ENCODE measurements around the gene RBPJL. TPM values are rescaled to one million over a fixed set of nuclear protein-coding genes. Genes with fewer than 3 reads are reported as not detected.

Gene RBPJL
- polyA plus RNA-seq, 2 of the 4 experiments (the other 2 are of a cell fraction) = not detected

DNA sequence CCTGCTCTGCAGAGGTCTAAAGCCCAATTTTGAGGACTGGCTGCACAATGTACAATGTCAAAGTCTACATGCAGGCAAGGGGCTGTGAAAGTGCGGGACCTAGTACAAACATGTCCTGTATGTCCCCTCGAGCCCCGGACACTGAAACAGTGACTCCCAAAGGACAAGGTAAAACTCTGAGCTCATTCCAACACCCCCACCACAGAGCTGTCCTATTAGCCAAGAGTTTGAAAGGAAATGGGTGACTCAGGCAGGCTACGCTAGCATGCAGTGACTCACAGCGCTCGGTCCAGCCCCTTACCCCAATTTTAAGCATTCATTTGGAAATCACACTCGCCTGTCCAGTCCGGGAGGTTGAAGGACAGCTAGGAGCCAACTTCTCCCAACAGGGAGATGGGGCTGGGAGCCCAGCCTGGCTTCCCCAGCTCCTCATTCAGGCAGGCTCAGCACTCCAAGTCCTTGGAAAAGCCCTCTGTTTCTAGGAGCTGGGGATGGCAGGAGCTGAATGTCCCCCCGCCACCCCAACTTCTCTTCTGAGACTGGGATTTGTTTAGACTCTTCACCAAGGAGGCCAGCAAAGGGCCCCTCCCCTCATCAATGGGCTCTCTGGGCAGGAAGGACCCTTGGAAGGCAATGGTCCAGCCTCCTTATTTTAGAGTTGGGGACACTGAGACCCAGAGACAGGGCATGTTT is 37.7 kb downstream of the RBPJL start:
- DNase-seq (ENCODE audit: low read depth in 1 of 2, low spot score in 1 of 2) = peak in 1 of 2 experiments; percentile 69
- Histone ChIP-seq H3K4me2 (peak overlapping the region; percentile 98), H3K4me1 (peaks cover 91% of the 10 kb centered on the region), H3K4me3 (peak overlapping the region; percentile 18; the same call in 1 of the 3 replicates), H3K27ac (peak overlapping the region; percentile 82 to 96), H3K9me3 (no peaks in the 10 kb centered on the region)
- ATAC-seq = peak; percentile 61 to 70
- WGBS (ENCODE audit: missing lambda C conversion rate) = 2% methylated on average over 8 of the region's 9 CpGs
- FAIRE-seq = no peak
- TF ChIP-seq, protein P1, sequence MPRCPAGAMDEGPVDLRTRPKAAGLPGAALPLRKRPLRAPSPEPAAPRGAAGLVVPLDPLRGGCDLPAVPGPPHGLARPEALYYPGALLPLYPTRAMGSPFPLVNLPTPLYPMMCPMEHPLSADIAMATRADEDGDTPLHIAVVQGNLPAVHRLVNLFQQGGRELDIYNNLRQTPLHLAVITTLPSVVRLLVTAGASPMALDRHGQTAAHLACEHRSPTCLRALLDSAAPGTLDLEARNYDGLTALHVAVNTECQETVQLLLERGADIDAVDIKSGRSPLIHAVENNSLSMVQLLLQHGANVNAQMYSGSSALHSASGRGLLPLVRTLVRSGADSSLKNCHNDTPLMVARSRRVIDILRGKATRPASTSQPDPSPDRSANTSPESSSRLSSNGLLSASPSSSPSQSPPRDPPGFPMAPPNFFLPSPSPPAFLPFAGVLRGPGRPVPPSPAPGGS (IDR thresholded peaks at IDR 0.05) = no peak
- TF ChIP-seq, protein P2, sequence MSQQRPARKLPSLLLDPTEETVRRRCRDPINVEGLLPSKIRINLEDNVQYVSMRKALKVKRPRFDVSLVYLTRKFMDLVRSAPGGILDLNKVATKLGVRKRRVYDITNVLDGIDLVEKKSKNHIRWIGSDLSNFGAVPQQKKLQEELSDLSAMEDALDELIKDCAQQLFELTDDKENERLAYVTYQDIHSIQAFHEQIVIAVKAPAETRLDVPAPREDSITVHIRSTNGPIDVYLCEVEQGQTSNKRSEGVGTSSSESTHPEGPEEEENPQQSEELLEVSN (IDR thresholded peaks at IDR 0.05; ENCODE audit: borderline replicate concordance, low read depth) = no peak
- TF ChIP-seq MYC (IDR thresholded peaks at IDR 0.05; ENCODE audit: borderline replicate concordance, low read length) (no peak), EP300 (IDR thresholded peaks at IDR 0.05) (peak in 1 of 2 experiments; percentile 38; a peak in 1 of 5 replicates), JUNB (IDR thresholded peaks at IDR 0.05) (peak; percentile 70), CEBPB (IDR thresholded peaks at IDR 0.05) (peak; percentile 31 to 73; a peak in 2 of 4 replicates), JUN (IDR thresholded peaks at IDR 0.05) (peak in 1 of 2 experiments; percentile 49; a peak in 2 of 5 replicates), FOSL2 (IDR thresholded peaks at IDR 0.05) (peak; percentile 82), FOSL2 (CRISPR knock-in tag; IDR thresholded peaks at IDR 0.05) (peak; percentile 89), GATA3 (IDR thresholded peaks at IDR 0.05; ENCODE audit: borderline replicate concordance) (0 out of 2 replicates have a peak, but pooled peaks have one; percentile 10), KDM1A (IDR thresholded peaks at IDR 0.05; ENCODE audit: low read depth) (no peak), ESRRA (IDR thresholded peaks at IDR 0.05; ENCODE audit: borderline replicate concordance, low read length) (no peak)
- POLR2A ChIA-PET = interaction anchor here (0.5 to 1.4 kb wide), 7 partner anchors 9 to 428 kb away, joined by 3 to 11 read pairs (median 6); partner anchors contain the start of genes PIGT and SYS1
- CTCF ChIA-PET = interaction anchor here (1.1 to 8.9 kb wide), 9 partner anchors 9 to 427 kb away, joined by 3 to 82 read pairs (median 6); partner anchors contain the start of gene SYS1

DNA sequence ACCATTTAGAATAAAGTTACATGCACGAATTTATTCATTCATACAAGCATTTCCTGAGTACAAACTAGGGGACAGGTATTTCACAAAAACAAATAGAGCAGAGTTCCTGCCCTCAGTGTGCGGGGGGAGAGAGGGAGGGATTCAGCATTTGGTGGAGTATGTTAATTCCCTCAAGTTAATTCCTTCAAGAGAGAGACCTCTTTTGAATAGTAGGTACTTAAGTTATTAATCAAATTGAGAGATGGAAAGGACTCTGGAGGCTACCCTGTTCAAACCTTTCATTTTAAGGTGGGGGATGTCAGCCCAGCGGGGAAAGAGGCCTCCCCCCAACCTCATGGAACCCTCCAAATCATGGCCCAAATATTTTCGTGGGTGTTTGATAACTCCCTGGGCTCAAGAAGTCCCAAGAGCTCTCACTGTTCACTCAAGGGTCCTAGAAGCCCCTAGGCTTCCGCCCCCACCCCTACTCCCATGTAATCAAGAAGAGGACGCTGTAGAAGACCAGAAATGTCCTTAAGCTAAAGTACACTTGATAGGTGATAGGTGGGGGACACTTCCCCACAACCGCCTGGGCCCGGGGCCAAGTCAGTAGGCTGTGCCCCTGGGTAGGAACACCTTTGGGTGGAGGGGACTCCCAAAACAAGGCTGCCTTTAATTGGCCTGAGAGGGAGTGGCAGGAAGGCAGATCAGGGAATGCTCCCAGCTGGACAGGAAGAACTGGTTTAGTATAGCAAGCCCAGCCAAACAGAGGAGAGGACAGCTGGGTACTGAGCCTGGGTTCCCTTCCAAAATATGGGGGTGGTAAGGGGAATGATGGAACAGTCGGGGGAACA is 38.7 kb downstream of the RBPJL start:
- POLR2A ChIA-PET = interaction anchor here (3.5 to 3.8 kb wide), 2 partner anchors 9 to 18 kb away, joined by 35 to 46 read pairs; partner anchors contain the start of gene SYS1
- Histone ChIP-seq H3K4me1 (peaks cover 81% of the 10 kb centered on the region), H3K4me2 (peak overlapping the region; percentile 98), H3K4me3 (peak overlapping the region; percentile 18; the same call in 1 of the 3 replicates), H3K27ac (peak overlapping the region; percentile 82 to 96), H3K9me3 (no peaks in the 10 kb centered on the region)
- FAIRE-seq (no peak), DNase-seq (ENCODE audit: low read depth in 1 of 2, low spot score in 1 of 2) (no peak), ATAC-seq (no peak)
- 66% methylated on average over 9 of the region's 9 CpGs for WGBS (ENCODE audit: missing lambda C conversion rate)
- CTCF ChIA-PET = interaction anchor here (0.7 to 8.9 kb wide), 6 partner anchors 10 to 67 kb away, joined by 3 to 82 read pairs (median 6); partner anchors contain the start of gene SYS1
- TF ChIP-seq, protein P1 (IDR thresholded peaks at IDR 0.05) = no peak
- TF ChIP-seq MAFK (IDR thresholded peaks at IDR 0.05; ENCODE audit: partially characterized antibody) (no peak), ZC3H11A (IDR thresholded peaks at IDR 0.05) (no peak), MAZ (IDR thresholded peaks at IDR 0.05; ENCODE audit: borderline replicate concordance, low read depth, low read length) (no peak), TFCP2L1 (CRISPR knock-in tag; IDR thresholded peaks at IDR 0.05) (no peak), SMC3 (IDR thresholded peaks at IDR 0.05) (no peak), MYC (IDR thresholded peaks at IDR 0.05; ENCODE audit: borderline replicate concordance, low read length) (no peak), CBX2 (IDR thresholded peaks at IDR 0.05; ENCODE audit: borderline replicate concordance, low read depth) (no peak), PHF8 (IDR thresholded peaks at IDR 0.05; ENCODE audit: borderline replicate concordance, low read depth) (no peak), FOSL2 (IDR thresholded peaks at IDR 0.05) (no peak), FOSL2 (CRISPR knock-in tag; IDR thresholded peaks at IDR 0.05) (no peak)
- TF ChIP-seq, protein P3, sequence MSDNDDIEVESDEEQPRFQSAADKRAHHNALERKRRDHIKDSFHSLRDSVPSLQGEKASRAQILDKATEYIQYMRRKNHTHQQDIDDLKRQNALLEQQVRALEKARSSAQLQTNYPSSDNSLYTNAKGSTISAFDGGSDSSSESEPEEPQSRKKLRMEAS (IDR thresholded peaks at IDR 0.05) = no peak
- TF ChIP-seq, protein P4, sequence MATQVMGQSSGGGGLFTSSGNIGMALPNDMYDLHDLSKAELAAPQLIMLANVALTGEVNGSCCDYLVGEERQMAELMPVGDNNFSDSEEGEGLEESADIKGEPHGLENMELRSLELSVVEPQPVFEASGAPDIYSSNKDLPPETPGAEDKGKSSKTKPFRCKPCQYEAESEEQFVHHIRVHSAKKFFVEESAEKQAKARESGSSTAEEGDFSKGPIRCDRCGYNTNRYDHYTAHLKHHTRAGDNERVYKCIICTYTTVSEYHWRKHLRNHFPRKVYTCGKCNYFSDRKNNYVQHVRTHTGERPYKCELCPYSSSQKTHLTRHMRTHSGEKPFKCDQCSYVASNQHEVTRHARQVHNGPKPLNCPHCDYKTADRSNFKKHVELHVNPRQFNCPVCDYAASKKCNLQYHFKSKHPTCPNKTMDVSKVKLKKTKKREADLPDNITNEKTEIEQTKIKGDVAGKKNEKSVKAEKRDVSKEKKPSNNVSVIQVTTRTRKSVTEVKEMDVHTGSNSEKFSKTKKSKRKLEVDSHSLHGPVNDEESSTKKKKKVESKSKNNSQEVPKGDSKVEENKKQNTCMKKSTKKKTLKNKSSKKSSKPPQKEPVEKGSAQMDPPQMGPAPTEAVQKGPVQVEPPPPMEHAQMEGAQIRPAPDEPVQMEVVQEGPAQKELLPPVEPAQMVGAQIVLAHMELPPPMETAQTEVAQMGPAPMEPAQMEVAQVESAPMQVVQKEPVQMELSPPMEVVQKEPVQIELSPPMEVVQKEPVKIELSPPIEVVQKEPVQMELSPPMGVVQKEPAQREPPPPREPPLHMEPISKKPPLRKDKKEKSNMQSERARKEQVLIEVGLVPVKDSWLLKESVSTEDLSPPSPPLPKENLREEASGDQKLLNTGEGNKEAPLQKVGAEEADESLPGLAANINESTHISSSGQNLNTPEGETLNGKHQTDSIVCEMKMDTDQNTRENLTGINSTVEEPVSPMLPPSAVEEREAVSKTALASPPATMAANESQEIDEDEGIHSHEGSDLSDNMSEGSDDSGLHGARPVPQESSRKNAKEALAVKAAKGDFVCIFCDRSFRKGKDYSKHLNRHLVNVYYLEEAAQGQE (IDR thresholded peaks at IDR 0.05) = no peak
